ENCODE data around the gene TRMT44. TPM values are rescaled to one million over a fixed set of nuclear protein-coding genes. Genes with fewer than 3 reads are reported as not detected.
"Not testable (repeated sequence)": the region's sequence is repeated elsewhere in the genome, so short reads cannot be mapped to it uniquely, and the experiment has no call there.

Gene TRMT44
- total and polyA plus RNA-seq, 2 donors (not counting 1 experiment from before 2014, with no cell fraction given) = 13.3 to 37.4 TPM

- Histone ChIP-seq H2AFZ (ENCODE audit: insufficient read depth, low read depth, low read length, poor library complexity, severe bottlenecking) (no peak overlapping the region), H3K4me2 (replicated peaks; ENCODE audit: low read depth, low read length, poor library complexity, severe bottlenecking) (no peak overlapping the region), H3K9me3 (ENCODE audit: control extremely low read depth in 1 of 3, control insufficient read depth in 2 of 3, insufficient read depth in 1 of 3, low read length in 2 of 3) (no peaks in the 10 kb centered on the region), H4K20me1 (ENCODE audit: control insufficient read depth, insufficient read depth, low read length, poor library complexity, severe bottlenecking) (no peaks in the 10 kb centered on the region), H3K27me3 (replicated peaks in 1 of 4; ENCODE audit: control extremely low read depth in 1 of 4, control insufficient read depth in 3 of 4, insufficient read depth in 4 of 4, low read length in 3 of 4) (no peaks in the 10 kb centered on the region), H3K36me3 (replicated peaks in 1 of 2; ENCODE audit: control extremely low read depth in 1 of 2, control insufficient read depth in 1 of 2, extremely low read depth in 1 of 2, insufficient read depth in 2 of 2, low read length in 1 of 2) (peaks cover 0 to 17% of the 10 kb centered on the region in 2 experiments), H3K4me3 (ENCODE audit: control extremely low read depth in 1 of 5, extremely low read depth in 1 of 5, insufficient read depth in 1 of 5, low read depth in 2 of 5, low read length in 4 of 5) (no peak overlapping the region), H3K27ac (ENCODE audit: low read length in 2 of 2) (no peak overlapping the region), H3K4me1 (ENCODE audit: control insufficient read depth in 2 of 2, insufficient read depth in 2 of 2, low read length in 2 of 2) (no peaks in the 10 kb centered on the region), H3K79me2 (ENCODE audit: control insufficient read depth, insufficient read depth, low read length) (no peaks in the 10 kb centered on the region), H3K9ac (ENCODE audit: low read length) (no peak overlapping the region)
- H3K9me3 Mint-ChIP-seq (ENCODE audit: insufficient read depth) = no peaks in the 10 kb centered on the region
- POLR2A ChIA-PET = no interaction called here
- no peaks in the 10 kb centered on the region for H3K4me1 Mint-ChIP-seq
- H3K27me3 Mint-ChIP-seq = peaks cover 3% of the 10 kb centered on the region
- 98% methylated on average over 9 of the region's 11 CpGs for WGBS (ENCODE audit: insufficient coverage)
- H3K4me3 Mint-ChIP-seq = no peak overlapping the region
- H3K27ac Mint-ChIP-seq = no peak overlapping the region
- ATAC-seq (ENCODE audit: low read depth) (no peak), DNase-seq (no peak)
- TF ChIP-seq CTCF (IDR thresholded peaks at IDR 0.05) = no peak
- TF ChIP-seq EZH2 (IDR thresholded peaks at IDR 0.05; ENCODE audit: borderline replicate concordance, insufficient read depth, low read depth, low read length, poor library complexity, severe bottlenecking) = no peak
- intact Hi-C loops (cut with micrococcal nuclease) = no loop called here
- CTCF ChIA-PET = interaction anchor here (1.0 kb wide), 1 partner anchor 12 kb away, joined by 3 read pairs; no protein-coding TSS in a partner anchor
Observed at GRCh38 chr4:8480221-8480620, 39.6 kb downstream of the TRMT44 start.

- intact Hi-C loops (cut with micrococcal nuclease); H3K27me3 ChIP-seq (replicated peaks in 1 of 4; ENCODE audit: control extremely low read depth in 1 of 4, control insufficient read depth in 3 of 4, insufficient read depth in 4 of 4, low read length in 3 of 4); H3K4me1 ChIP-seq (ENCODE audit: control insufficient read depth in 2 of 2, insufficient read depth in 2 of 2, low read length in 2 of 2); DNase-seq; POLR2A ChIA-PET; H3K4me3 ChIP-seq (ENCODE audit: control extremely low read depth in 1 of 5, extremely low read depth in 1 of 5, insufficient read depth in 1 of 5, low read depth in 2 of 5, low read length in 4 of 5); ATAC-seq (ENCODE audit: low read depth); H3K27me3 Mint-ChIP-seq; H3K9me3 ChIP-seq (ENCODE audit: control extremely low read depth in 1 of 3, control insufficient read depth in 2 of 3, insufficient read depth in 1 of 3, low read length in 2 of 3); H2AFZ ChIP-seq (ENCODE audit: insufficient read depth, low read depth, low read length, poor library complexity, severe bottlenecking); H3K9ac ChIP-seq (ENCODE audit: low read length); H3K4me1 Mint-ChIP-seq; H3K27ac ChIP-seq (ENCODE audit: low read length in 2 of 2); H3K79me2 ChIP-seq (ENCODE audit: control insufficient read depth, insufficient read depth, low read length); H3K27ac Mint-ChIP-seq; H3K36me3 ChIP-seq (replicated peaks in 1 of 2; ENCODE audit: control extremely low read depth in 1 of 2, control insufficient read depth in 1 of 2, extremely low read depth in 1 of 2, insufficient read depth in 2 of 2, low read length in 1 of 2); H3K4me2 ChIP-seq (replicated peaks; ENCODE audit: low read depth, low read length, poor library complexity, severe bottlenecking); H4K20me1 ChIP-seq (ENCODE audit: control insufficient read depth, insufficient read depth, low read length, poor library complexity, severe bottlenecking); H3K4me3 Mint-ChIP-seq; CTCF ChIA-PET; H3K9me3 Mint-ChIP-seq (ENCODE audit: insufficient read depth): not testable (repeated sequence)
- 87% methylated on average over 3 of the region's 9 CpGs for WGBS (ENCODE audit: insufficient coverage)
Observed at GRCh38 chr4:8486643-8487042, 46.1 kb downstream of the TRMT44 start.
